Astrocyte (in vitro differentiated cells and primary cell): ENCODE results near the gene HOXA7. TPM values are rescaled to one million over a fixed set of nuclear protein-coding genes. Genes with fewer than 3 reads are reported as not detected.

Experiments used
- DNase-seq: peaks from one replicate; pipeline ENCODE4 v3.0.0-alpha.2; 2010; ENCODE audit warnings: low read depth
- FAIRE-seq: peaks from 2 replicates; lab custom pipeline; 2011; peaks lifted over from hg19 to GRCh38; lab: Jason Lieb, UNC
- H2AFZ ChIP-seq: 2 replicates; pipeline ENCODE4 v1.6.0; 2012; ENCODE audit warnings: low read depth, low read length, inconsistent platforms
- H3K27ac ChIP-seq: 2 replicates; pipeline ENCODE4 v1.5.1; 2011; ENCODE audit warnings: low read depth, low read length, inconsistent platforms
- H3K27me3 ChIP-seq: 2 replicates; pipeline ENCODE4 v1.6.0; 2011; ENCODE audit warnings: low read length, inconsistent platforms; ENCODE audit not compliant: insufficient read depth
- H3K36me3 ChIP-seq: 2 replicates; pipeline ENCODE4 v1.5.1; 2011; ENCODE audit warnings: low read length, inconsistent platforms; ENCODE audit not compliant: insufficient read depth
- H3K4me1 ChIP-seq: 2 replicates; pipeline ENCODE4 v1.5.1; 2011; ENCODE audit warnings: low read length, inconsistent platforms; ENCODE audit not compliant: insufficient read depth
- H3K4me2 ChIP-seq: 2 replicates; pipeline ENCODE4 v1.6.0; 2012; ENCODE audit warnings: low read length, inconsistent platforms
- H3K4me3 ChIP-seq: 2 replicates; pipeline ENCODE4 v1.5.1; 2011; ENCODE audit warnings: low read depth, mild to moderate bottlenecking, low read length, inconsistent platforms; ENCODE audit not compliant: insufficient read depth
- H3K79me2 ChIP-seq: 2 replicates; pipeline ENCODE4 v1.6.0; 2012; ENCODE audit warnings: mild to moderate bottlenecking, low read length, inconsistent platforms; ENCODE audit not compliant: insufficient read depth
- H3K9ac ChIP-seq: 2 replicates; pipeline ENCODE4 v1.6.0; 2012; ENCODE audit warnings: mild to moderate bottlenecking, low read length, inconsistent platforms
- H3K9me3 ChIP-seq: 2 replicates; pipeline ENCODE4 v1.5.1; 2012; ENCODE audit warnings: low read depth, mild to moderate bottlenecking, low read length, inconsistent platforms; ENCODE audit not compliant: insufficient read depth
- H4K20me1 ChIP-seq: 2 replicates; pipeline ENCODE4 v1.6.0; 2012; ENCODE audit warnings: low read length, inconsistent platforms; ENCODE audit not compliant: insufficient read depth
- H3K27ac Mint-ChIP-seq: one replicate; pipeline ENCODE4 v1.8.0; 2021; ENCODE audit warnings: mild to moderate bottlenecking, mixed read lengths; ENCODE audit not compliant: unreplicated experiment
- H3K27me3 Mint-ChIP-seq: one replicate; pipeline ENCODE4 v1.8.0; 2021; ENCODE audit warnings: low read depth, mixed read lengths; ENCODE audit not compliant: unreplicated experiment
- H3K36me3 Mint-ChIP-seq: one replicate; pipeline ENCODE4 v1.8.0; 2021; ENCODE audit warnings: low read depth, mixed read lengths; ENCODE audit not compliant: unreplicated experiment
- H3K4me1 Mint-ChIP-seq: one replicate; pipeline ENCODE4 v1.8.0; 2021; ENCODE audit warnings: low read depth, mixed read lengths; ENCODE audit not compliant: unreplicated experiment
- H3K4me3 Mint-ChIP-seq: one replicate; pipeline ENCODE4 v1.8.0; 2021; ENCODE audit warnings: mild to moderate bottlenecking, moderate library complexity, mixed read lengths; ENCODE audit not compliant: unreplicated experiment
- H3K9me3 Mint-ChIP-seq: one replicate; pipeline ENCODE4 v1.8.0; 2021; ENCODE audit warnings: mild to moderate bottlenecking, mixed read lengths; ENCODE audit not compliant: unreplicated experiment
- CTCF ChIP-seq: IDR thresholded peaks from 2 replicates; pipeline ENCODE4 v1.5.1; 2011; ENCODE audit warnings: low read depth, mild to moderate bottlenecking, inconsistent platforms, low read length, moderate library complexity; ENCODE audit not compliant: insufficient read depth
- EZH2 ChIP-seq: IDR thresholded peaks from 2 replicates; pipeline ENCODE4 v1.6.1; 2012; ENCODE audit warnings: mild to moderate bottlenecking, low read length, inconsistent platforms; ENCODE audit not compliant: insufficient read depth
- total RNA-seq: library from RNA; stranded (reverse); gene quantifications from 2 replicates; pipeline ENCODE4 v1.2.1, GENCODE V29; 2021

Gene HOXA7
- total RNA-seq, 1 donor from 2014 or later = not detected

GRCh38 chr7:27147199-27148030 is 9.1 kb downstream of the HOXA7 start, which contains the start of gene HOXA6:
TSS of gene HOXA6 (minus strand) at chr7:27147774. CDS start at chr7:27147749, 25 bp downstream.
- H4K20me1 ChIP-seq = peaks cover 2% of the 10 kb centered on the region
- H3K27me3 ChIP-seq = peaks cover 94% of the 10 kb centered on the region
- Mint-ChIP-seq H3K27ac (no peak within 1 kb of the TSS), H3K9me3 (peaks cover 55% of the 10 kb centered on the region), H3K4me1 (no peaks in the 10 kb centered on the region), H3K4me3 (no peak within 1 kb of the TSS), H3K36me3 (no peaks in the 10 kb centered on the region), H3K27me3 (peaks cover 82% of the 10 kb centered on the region)
- no peak within 1 kb of the TSS for H3K9ac ChIP-seq
- DNase-seq = no peak
- no peak for FAIRE-seq
- peaks cover 5% of the 10 kb centered on the region for H3K4me1 ChIP-seq
- no peaks in the 10 kb centered on the region for H3K79me2 ChIP-seq
- H2AFZ ChIP-seq = peak within 1 kb of the TSS; percentile 18
- H3K4me3 ChIP-seq = no peak within 1 kb of the TSS
- no peak within 1 kb of the TSS for H3K27ac ChIP-seq
- H3K9me3 ChIP-seq = peaks cover 22% of the 10 kb centered on the region
- no peak within 1 kb of the TSS for H3K4me2 ChIP-seq
- H3K36me3 ChIP-seq = no peaks in the 10 kb centered on the region
- TF ChIP-seq EZH2 = peak; percentile 67
- TF ChIP-seq CTCF = no peak

DNA sequence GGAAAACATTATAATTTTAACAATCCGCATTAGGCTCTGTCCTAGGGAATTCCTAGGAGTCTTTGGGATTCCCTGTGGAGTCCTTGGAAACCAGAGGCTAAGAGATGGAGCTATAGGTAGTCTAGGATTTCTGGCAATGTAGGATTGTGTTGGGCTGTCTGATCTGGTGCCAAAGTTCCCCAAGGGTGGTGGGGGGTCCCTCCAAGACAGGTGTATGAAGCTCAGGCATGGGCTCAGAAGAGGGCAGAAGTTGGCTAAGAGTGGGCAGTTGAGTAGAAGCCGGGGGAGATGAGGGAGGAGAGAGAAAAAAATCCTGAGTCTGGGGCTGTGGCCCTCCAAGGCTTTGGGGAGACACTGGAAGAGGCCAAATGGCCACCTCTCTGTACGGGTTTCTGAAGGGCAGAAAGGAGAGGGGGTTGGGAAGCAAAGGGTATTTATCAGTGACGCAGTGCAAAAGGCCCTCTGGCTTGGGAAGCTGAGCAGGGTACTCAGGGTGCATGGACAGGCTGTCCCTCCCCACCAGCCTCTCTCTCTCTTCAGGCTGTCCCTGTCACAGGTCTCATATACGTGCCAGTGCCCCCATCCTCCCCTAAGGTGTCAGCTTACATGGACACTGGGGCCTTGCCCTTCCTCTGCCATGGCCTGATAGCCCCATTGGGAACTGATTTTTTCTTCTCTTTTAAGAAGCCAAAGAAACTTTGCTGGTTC is 9.8 kb downstream of the HOXA7 start:
- Histone ChIP-seq H3K4me1 (peaks cover 5% of the 10 kb centered on the region), H3K79me2 (no peaks in the 10 kb centered on the region), H3K9ac (no peak overlapping the region), H2AFZ (no peak overlapping the region), H3K27ac (no peak overlapping the region), H3K4me3 (no peak overlapping the region), H3K36me3 (no peaks in the 10 kb centered on the region), H3K4me2 (no peak overlapping the region), H4K20me1 (peaks cover 2% of the 10 kb centered on the region), H3K9me3 (peaks cover 18% of the 10 kb centered on the region), H3K27me3 (peaks cover 94% of the 10 kb centered on the region)
- TF ChIP-seq EZH2 (no peak), CTCF (no peak)
- no peak for FAIRE-seq
- Mint-ChIP-seq H3K36me3 (peaks cover under 1% of the 10 kb centered on the region), H3K27me3 (peaks cover 86% of the 10 kb centered on the region), H3K9me3 (peaks cover 56% of the 10 kb centered on the region), H3K4me1 (no peaks in the 10 kb centered on the region), H3K4me3 (no peak overlapping the region), H3K27ac (no peak overlapping the region)
- DNase-seq = no peak
